ES-I3 (cell line): ENCODE data around the gene CPT1C.

ENCODE experiments used
- H3K36me3 ChIP-seq: 2 replicates; pipeline ENCODE4 v1.6.1; 2013; ENCODE audit warnings: mild to moderate bottlenecking, low read length, control low read depth, moderate library complexity; ENCODE audit not compliant: insufficient read depth
- H3K4me1 ChIP-seq: 2 replicates; pipeline ENCODE4 v1.6.1; 2013; ENCODE audit warnings: mild to moderate bottlenecking, control low read depth, low read length; ENCODE audit not compliant: insufficient read depth
- H3K9ac ChIP-seq: 2 replicates; pipeline ENCODE4 v1.6.1; 2013; ENCODE audit warnings: low read depth, mild to moderate bottlenecking, low read length, moderate library complexity
- H3K9me3 ChIP-seq: 2 replicates; pipeline ENCODE4 v1.6.1; 2013; ENCODE audit warnings: mild to moderate bottlenecking, low read length, moderate library complexity; ENCODE audit not compliant: control insufficient read depth, insufficient read depth

The CPT1C gene

GRCh38 chr19:49727217-49728030 is 36.5 kb downstream of the CPT1C start:
- Histone ChIP-seq H3K9me3 (no peaks in the 10 kb centered on the region), H3K36me3 (no peaks in the 10 kb centered on the region), H3K4me1 (no peaks in the 10 kb centered on the region), H3K9ac (no peak overlapping the region)

- Histone ChIP-seq H3K9ac (no peak overlapping the region), H3K36me3 (no peaks in the 10 kb centered on the region), H3K9me3 (no peaks in the 10 kb centered on the region), H3K4me1 (no peaks in the 10 kb centered on the region)
These were observed 39.2 kb downstream of the CPT1C start for GRCh38 chr19:49730166-49730565.

DNA sequence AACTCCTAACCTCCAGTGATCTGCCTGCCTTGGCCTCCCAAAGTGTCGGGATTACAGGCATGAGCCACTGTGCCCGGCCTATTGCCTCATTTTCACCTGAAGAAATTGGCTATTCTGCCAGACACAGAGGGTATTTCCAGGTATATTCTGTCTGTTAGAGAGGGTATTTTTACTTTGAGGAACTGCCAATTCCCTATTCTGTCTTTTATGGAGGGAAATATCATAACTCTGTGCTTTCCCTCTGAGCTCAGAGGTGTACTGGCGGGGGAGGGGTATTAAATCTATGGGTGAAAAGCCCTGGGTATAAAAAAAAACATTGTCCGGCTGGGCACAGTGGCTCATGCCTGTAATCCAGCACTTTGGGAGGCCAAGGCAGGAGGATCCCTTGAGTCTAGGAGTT is 47.4 kb downstream of the CPT1C start:
- H3K9me3 ChIP-seq, result no peaks in the 10 kb centered on the region
- H3K4me1 ChIP-seq, result no peaks in the 10 kb centered on the region
- H3K9ac ChIP-seq, result no peak overlapping the region
- no peaks in the 10 kb centered on the region for H3K36me3 ChIP-seq

DNA sequence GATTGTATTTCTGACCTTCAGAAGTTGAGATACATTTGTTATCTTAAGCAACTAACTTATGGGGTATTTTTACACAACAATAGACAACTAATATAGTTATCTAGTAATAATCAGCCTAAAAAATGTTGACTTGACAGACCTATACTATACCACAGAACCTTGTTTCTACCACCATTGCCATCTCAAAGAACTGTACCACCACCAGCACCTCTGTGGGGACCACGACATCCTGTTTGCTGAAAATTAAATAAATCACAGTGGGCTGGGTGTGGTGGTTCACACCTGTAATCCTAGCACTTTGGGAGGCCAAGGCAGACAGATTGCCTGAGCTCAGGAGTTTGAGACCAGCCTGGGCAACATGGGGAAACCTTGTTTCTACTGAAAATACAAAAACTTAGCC is 48.2 kb downstream of the CPT1C start:
- Histone ChIP-seq H3K36me3 (no peaks in the 10 kb centered on the region), H3K4me1 (no peaks in the 10 kb centered on the region), H3K9me3 (no peaks in the 10 kb centered on the region), H3K9ac (no peak overlapping the region)

GRCh38 chr19:49739933-49740332 is 49.0 kb downstream of the CPT1C start:
- no peaks in the 10 kb centered on the region for H3K4me1 ChIP-seq
- no peak overlapping the region for H3K9ac ChIP-seq
- H3K9me3 ChIP-seq, result no peaks in the 10 kb centered on the region
- no peaks in the 10 kb centered on the region for H3K36me3 ChIP-seq

DNA sequence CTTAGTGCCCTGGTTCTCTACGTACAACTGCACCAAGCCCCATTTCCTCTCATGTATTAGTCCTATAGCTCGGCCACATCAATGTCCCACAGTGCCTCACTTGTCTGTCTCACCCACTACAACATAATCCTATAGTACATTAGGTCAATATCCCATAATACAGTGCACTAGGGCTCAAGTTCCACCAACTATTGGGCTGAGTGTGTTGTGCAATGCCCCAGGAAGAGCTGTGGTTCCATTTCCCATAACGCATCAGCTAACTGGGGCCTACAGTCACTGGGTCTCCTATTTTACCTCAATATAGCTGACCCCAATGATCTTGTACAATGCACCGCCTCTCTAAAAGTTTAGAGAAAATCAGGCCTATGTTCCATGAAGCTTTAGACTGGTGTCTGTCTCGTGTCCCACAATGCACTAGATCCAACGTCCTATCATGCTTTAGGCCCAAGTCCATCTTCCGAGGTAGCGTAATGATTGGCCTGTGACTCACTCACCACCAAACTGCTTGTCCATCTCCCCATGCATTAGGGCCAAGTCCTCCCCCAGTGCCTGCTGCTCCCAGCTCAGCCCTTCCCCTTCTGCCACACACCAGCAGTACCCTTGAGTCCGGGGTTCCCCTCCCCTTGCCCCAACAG is 50.4 kb downstream of the CPT1C start:
- no peak overlapping the region for H3K9ac ChIP-seq

GRCh38 chr19:49744946-49745381 is 54.0 kb downstream of the CPT1C start:
- H3K9ac ChIP-seq, result peak overlapping the region; percentile 9; the same call in 1 of the 2 replicates
- no peaks in the 10 kb centered on the region; the same call in 1 of the 2 replicates for H3K4me1 ChIP-seq

More for the DNA sequence above, 50.4 kb downstream of the CPT1C start:
- no peaks in the 10 kb centered on the region for H3K36me3 ChIP-seq
- peaks cover 3% of the 10 kb centered on the region; the same call in 1 of the 2 replicates for H3K9me3 ChIP-seq
- no peaks in the 10 kb centered on the region; the same call in 1 of the 2 replicates for H3K4me1 ChIP-seq

GRCh38 chr19:49746206-49746958 is 55.5 kb downstream of the CPT1C start:
- H3K9me3 ChIP-seq, result peaks cover 3% of the 10 kb centered on the region; the same call in 1 of the 2 replicates
- H3K36me3 ChIP-seq, result no peaks in the 10 kb centered on the region
- H3K9ac ChIP-seq, result peak overlapping the region; percentile 22; the same call in 1 of the 2 replicates
- peaks cover 2% of the 10 kb centered on the region; the same call in 1 of the 2 replicates for H3K4me1 ChIP-seq

More at GRCh38 chr19:49744946-49745381, 54.0 kb downstream of the CPT1C start:
- Histone ChIP-seq H3K36me3 (no peaks in the 10 kb centered on the region), H3K9me3 (peaks cover 3% of the 10 kb centered on the region; the same call in 1 of the 2 replicates)

DNA sequence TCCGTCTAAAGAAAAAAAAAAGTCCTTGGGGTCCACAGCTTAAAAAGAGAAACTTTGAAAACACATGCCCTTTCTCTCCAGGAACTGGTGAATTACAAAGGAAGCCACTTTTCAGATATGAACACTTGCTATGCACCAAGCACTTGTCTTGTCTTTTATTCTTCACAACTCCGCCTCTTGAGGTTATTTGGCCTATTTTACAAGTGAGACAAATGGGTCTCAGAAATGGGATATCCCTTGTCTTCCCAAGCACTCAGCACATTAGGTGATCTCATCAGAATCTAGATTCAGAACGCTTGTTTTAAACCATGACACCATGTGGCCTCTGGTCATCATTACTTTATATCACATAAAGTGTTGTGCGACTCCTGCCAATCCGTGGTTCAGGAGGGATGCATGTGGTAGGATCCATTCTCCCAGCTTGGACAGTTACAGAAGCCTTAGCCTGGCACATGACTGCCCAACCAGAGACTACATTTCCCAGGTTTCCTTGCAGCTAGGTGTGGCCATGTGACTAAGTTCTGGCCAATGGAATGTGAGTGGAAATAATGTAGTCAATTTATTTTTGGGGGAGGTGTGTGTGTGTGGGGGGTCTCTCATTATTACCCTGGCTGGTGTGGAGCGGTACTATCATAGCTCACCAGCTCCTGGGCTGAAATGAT is 58.3 kb downstream of the CPT1C start:
- Histone ChIP-seq H3K9me3 (peaks cover 3% of the 10 kb centered on the region), H3K9ac (no peak overlapping the region), H3K36me3 (no peaks in the 10 kb centered on the region), H3K4me1 (peaks cover 3% of the 10 kb centered on the region; the same call in 1 of the 2 replicates)

DNA sequence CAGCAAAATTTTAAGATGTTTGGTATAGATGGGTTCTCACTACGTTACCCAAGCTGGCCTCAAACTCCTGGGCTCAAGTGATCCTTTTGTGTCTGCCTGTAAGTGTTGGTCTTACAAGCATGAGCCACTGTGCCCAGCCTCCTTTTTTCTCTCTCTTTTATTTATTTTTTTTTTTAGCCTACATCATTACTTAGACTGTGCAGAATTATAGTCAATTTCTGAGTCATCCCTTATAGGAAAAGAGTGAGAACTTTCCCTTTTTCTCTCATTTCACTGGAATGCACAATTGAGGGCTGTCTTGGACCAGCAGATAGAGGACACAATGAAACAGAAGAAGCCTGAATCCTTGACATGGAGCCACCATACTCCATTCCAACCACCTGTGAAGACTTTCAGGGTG is 58.9 kb downstream of the CPT1C start:
- Histone ChIP-seq H3K9ac (no peak overlapping the region), H3K36me3 (no peaks in the 10 kb centered on the region), H3K4me1 (peaks cover 3% of the 10 kb centered on the region; the same call in 1 of the 2 replicates), H3K9me3 (peaks cover 3% of the 10 kb centered on the region)

DNA sequence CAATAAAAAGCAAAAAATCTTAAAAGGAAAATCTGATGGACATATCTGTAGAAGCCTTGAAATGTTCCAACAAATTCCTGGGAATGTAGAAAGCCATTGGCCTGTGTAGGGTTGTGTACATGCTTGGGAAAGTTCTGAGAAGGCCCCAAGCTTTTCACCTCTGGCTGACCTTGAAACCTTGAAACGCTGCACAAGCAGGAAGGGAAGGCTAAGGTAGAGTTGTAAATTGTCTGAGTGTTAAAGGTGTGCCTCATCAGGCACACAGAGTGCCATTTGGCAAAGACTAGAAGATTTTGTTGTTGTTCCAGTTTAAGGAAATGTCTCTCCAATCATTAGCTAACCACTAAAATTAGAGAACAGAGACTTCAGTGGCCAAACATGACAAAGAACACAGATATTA is 61.8 kb downstream of the CPT1C start:
- Histone ChIP-seq H3K9me3 (no peaks in the 10 kb centered on the region; the same call in 1 of the 2 replicates), H3K4me1 (0 out of 2 replicates have a peak, but pooled peaks cover 3% of the 10 kb centered on the region), H3K9ac (no peak overlapping the region), H3K36me3 (no peaks in the 10 kb centered on the region)

GRCh38 chr19:49755956-49756355 is 65.0 kb downstream of the CPT1C start:
- Histone ChIP-seq H3K4me1 (peaks cover 10% of the 10 kb centered on the region), H3K36me3 (no peaks in the 10 kb centered on the region), H3K9me3 (no peaks in the 10 kb centered on the region; the same call in 1 of the 2 replicates)

DNA sequence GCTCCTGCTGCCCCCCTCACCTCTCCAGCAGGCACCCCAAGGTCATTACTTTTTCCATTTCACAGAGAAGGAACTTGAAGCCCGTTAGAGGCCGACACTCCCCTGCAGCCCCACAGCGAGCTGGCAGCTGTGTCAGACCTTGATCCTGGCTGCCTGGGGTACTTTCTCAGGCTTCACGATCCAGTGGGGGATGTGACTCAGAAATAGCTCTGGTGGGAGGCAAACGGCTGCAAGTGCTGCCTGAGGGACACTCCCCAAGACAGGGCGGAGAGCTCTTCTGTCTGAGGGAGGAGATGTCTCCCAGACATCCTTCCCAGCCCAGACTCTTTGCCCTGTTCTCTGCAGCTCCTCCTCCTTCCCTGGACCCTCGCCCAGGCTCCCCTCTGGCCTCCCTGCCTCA is 67.4 kb downstream of the CPT1C start:
- H3K4me1 ChIP-seq, result peaks cover 14% of the 10 kb centered on the region
- peak overlapping the region; percentile 24; the same call in 1 of the 2 replicates for H3K9ac ChIP-seq
- H3K36me3 ChIP-seq, result no peaks in the 10 kb centered on the region
- H3K9me3 ChIP-seq, result no peaks in the 10 kb centered on the region; the same call in 1 of the 2 replicates

More at GRCh38 chr19:49755956-49756355, 65.0 kb downstream of the CPT1C start:
- no peak overlapping the region for H3K9ac ChIP-seq

- Histone ChIP-seq H3K9me3 (no peaks in the 10 kb centered on the region; the same call in 1 of the 2 replicates), H3K9ac (no peak overlapping the region), H3K36me3 (no peaks in the 10 kb centered on the region), H3K4me1 (peaks cover 14% of the 10 kb centered on the region)
These were observed 70.3 kb downstream of the CPT1C start for GRCh38 chr19:49761249-49761624.
